NCI-H146 treated with DMSO at 0.1 percent for 48 hours (cell line): ENCODE measurements around the gene PDE6H.

ENCODE experiments used
- DNase-seq: peaks from one replicate; lab custom pipeline; 2025; ENCODE audit not compliant: unreplicated experiment; lab: John Stamatoyannopoulos, UW

The PDE6H gene

DNA sequence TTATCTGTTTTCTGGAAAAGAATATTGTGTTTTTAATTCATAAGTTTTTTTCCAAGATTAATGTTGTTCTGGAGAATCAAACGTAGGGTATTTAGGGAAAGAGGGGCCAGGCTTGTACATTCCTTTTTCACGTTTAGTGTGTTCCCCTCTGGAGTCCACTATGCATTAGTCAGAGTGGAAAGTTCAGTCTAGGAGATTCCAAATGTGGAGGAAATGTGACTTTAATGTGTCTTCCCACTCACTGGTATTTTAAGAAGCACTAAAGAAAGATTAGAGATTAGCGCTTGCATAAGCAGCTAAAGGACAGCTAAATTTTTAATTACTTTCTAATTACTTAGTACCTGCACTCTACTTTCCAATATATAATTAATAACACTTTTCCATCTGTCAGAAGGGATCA lies 4.4 kb upstream of the PDE6H start:
- DNase-seq = no peak

DNA sequence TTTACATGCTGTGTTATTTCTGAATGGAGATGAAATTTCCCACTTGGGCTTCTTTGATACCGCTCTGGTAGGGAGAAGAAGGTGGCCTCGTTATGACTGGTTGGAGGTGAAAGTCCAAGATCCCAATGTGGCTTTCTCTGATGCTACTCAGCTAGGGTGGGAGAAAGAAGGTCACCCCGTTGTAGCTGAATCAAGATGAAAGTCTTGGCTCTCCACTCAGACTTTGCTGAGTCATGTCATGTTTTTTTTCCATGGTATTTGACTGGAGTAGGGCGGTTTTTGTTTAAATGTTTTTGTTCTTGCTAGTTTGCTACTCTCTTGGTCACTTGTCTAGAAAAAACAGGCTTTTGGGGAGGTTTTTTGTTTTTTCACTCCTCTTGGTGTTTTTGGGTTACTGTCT lies 2.4 kb upstream of the PDE6H start:
- DNase-seq = no peak

DNA sequence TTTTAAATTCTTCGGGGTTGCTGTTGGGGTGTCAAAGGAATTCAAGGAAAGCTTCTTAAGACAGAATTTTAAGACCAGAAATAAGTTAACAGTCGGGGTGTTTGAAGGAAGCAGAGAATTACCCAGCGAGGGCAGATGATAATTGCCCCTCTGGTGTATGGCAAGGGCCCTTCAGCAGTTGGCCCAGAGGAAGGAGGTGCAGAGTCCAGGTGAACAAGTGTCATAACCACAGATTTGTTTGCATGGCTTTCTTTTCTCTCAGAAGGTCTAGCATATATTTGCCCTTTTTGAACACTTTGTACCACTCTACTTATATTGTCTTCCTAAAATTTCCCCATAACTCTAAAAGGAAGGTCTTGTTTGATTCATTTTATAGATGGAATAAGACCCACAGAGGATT lies 1.8 kb downstream of the PDE6H start:
- no peak for DNase-seq

DNA sequence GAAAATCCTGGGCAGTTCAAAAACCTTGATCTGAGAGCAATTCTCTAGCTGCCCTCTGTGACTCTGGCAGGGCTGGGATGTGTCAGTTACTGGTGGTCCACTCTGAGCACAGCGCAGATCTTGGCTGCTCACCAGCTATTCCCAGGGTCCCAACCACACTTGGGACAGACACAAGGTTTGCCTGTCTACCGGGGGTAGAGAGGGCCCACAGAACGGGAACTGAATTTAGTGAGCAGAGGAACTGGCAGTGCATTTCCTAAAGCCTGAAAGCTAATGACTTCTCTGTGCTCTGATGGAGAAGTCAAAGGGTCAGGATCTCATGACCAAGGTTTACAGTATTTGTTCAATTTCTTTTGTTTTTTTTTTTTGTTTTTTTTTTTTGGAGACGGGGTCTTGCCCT lies 2.6 kb downstream of the PDE6H start:
- DNase-seq = no peak

DNA sequence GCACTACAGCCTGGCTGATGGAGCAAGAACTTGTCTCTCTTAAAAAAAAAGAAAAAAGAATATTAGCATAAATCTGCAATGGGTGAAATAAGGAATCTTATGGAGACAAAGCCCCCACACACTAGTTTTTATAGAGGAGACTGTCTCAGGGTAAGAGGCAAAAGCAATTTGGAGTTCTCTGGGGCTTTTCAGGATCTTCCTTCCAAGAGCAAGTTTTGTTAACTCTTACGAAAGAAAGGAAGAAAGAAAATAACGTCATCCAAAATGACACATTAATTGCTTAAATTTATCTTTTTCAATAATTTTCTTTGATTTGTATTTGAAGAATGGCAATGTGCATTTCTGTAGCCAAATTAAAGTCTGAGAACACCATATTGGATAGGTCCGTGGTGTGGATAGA lies 3.8 kb downstream of the PDE6H start:
- no peak for DNase-seq

DNA sequence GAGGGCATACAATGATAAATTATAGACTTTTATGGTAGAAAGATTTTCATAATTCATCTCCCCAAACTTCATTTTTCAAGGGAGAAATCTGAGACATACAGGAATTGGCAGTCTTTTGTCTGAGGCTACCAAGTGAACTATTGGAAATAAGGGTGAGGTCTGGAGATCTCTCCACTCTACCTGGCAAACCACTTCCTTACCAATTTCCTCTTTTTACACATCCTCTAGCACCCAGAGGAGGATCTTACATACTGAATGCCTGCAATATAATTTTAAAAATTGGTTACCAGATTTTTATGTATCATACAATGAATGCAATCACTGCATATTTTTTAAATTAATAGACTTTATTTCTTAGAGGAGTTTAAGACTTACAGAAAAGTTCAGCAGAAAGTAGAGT lies 6.6 kb downstream of the PDE6H start:
- DNase-seq = no peak

DNA sequence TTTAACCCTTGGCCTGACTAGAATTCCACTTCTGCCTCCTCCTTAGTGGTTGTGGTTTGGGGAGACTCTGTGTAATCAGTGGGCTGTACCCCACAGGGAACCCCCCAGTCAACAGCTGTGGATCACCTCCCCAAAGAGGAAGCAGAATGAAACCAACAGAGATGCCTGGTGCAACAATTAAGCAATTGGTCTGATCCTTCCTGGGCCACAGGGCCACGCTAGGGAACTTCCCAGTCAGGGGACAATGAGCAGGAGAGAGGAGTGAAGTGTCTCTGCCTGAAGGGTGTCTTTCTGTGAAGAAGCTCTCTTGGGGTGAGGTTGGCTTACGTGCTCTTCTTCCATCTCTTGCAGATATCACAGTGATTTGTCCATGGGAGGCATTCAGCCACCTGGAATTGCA lies 8.2 kb downstream of the PDE6H start:
- DNase-seq = no peak

DNA sequence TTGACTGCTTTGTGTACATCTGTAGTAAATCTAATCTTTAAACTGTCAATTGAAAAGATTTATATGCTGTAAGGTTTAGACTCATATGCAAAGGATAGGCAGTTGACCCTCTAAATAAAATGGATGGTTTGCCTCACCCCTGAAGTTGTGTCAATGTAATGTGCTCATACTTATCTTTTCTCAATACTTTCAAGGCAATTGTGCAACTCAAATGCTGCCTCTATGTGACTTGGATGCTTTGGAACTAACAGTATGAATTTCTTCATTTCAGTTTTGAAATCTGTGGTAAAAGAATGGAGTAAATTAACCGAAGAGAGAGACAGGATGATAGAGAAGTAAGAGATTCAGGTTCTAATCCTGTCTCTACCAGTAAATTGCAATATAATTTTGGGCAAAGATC lies 9.7 kb downstream of the PDE6H start:
- no peak for DNase-seq

DNA sequence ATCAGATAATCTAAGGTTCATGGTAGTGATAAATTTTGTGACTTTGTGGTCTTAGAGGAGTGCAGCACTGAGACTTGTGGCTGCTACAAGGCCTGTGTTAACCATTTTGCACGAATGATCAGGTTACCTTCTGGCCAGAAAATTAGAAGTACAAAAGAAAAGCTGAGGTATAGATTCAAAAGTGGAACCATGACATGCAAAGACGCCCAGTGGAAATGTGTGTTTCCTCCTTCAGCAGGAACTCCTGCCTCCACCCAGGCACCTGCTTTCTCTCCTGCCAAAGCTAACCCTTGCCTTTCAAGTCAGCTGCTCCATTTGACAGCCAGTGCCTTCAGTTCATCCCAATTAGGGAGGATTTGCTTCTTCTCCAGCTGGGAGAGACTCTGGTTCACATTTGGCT lies 10.1 kb downstream of the PDE6H start:
- DNase-seq = no peak

DNA sequence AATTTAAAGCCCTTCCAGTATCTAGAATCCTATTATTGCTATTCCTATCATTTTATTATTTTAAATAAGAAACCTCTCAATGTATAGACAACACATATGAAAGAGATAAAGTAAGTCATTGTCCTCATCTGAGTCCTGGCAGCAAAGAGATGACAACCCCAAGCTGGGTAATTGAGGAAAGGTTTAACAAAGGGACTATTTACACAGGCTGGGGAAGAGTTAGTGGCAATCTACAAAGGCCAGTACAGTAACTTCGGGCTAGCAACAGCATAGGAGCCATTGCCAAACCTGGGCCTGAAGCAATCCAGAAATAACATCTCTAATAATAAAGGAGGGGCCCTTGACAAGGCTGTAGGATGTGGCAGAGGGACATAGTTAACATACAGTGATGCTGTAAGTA lies 11.2 kb downstream of the PDE6H start:
- no peak for DNase-seq

DNA sequence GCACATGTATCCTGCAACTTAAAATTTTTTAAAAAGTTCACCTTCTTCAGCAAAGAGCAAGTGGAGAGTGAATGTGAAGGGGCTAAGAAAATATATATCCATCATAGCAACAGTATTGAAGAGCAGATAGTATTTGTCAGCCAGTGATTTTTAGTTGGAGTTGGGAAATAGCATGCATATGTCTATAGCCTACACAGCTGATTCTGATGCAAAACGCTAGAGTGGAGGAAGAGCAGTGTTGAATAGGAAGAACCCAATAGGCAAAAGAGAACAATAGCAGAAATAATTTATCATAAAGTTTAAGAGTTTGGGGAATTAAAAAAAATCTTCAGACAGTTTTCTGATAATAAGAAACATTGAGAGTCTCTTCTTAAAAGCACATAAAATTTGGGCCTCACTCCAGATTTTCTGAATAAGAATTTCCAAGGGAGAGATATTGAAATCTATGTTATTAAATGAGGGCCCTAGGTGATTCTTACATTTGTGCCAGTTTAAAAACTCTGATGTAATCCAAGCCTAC lies 12.0 kb downstream of the PDE6H start:
- DNase-seq = no peak

DNA sequence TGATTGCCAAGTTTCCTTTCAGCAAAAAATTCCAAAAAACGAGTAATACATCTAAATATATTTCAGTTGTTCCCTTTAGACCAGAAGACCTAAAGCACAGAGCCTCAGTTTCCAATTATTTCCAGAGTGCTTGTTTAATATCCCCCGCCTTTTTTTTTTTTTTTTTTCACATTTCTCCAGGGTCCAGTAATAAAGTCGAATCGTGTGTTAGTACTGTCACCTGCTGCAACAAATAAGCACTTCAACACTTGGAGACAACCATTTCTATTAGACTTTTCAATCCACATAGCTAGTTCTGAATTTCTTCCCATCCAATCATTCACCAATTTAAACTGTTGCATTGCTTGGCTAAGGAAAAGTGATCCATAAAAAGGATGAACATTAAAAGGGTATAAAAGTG lies 13.6 kb downstream of the PDE6H start:
- no peak for DNase-seq

DNA sequence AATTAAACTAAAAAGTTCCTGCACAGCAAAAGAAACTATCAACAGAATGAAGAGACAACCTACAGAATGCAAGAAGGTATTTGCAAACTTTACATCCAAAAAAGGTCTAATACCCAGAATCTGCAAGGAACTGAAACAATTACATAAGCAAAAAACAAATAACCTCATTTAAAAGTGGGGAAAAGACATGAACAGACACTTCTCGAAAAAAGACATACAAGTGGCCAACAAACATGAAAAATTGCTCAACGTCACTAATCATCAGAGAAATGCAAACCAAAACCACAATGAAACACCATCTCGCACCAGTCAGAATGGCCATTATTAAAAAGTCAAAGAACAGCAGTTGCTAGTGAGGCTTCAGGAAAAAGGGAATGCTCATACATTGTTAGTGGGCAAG lies 15.2 kb downstream of the PDE6H start:
- DNase-seq = no peak

DNA sequence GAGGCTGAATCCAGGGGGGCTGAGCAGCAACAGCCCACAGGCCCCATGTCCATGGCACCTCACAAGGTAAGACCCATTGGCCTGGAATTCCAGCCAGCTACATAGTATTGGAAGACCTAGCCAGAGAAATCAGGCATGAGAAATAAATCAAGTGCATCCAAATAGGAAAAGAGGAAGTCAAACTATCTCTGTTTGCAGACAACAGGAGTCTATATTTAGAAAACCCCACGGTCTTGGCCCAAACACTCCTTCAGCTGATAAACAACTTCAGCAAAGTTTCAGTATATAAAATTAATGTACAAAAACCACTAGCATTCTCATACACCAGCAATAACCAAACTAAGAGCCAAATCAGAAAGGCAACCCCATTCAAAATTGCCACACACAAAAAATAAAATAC lies 16.9 kb downstream of the PDE6H start:
- DNase-seq = no peak

DNA sequence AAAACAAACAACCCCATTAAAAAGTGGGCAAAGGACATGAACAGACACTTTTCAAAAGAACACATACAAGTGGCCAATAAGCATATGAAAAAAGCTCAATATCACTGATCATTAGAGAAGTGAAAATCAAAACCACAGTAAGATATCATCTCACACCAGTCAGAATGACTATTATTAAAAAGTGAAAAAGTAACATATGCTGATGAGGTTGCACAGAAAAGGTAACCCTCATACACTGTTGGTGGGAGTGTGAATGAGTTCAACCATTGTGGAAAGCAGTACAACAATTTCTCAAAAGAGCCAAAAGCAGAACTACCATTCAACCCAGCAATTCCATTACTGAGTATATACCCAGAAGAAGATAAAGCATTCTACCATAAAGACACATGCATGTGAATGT lies 18.2 kb downstream of the PDE6H start:
- no peak for DNase-seq

DNA sequence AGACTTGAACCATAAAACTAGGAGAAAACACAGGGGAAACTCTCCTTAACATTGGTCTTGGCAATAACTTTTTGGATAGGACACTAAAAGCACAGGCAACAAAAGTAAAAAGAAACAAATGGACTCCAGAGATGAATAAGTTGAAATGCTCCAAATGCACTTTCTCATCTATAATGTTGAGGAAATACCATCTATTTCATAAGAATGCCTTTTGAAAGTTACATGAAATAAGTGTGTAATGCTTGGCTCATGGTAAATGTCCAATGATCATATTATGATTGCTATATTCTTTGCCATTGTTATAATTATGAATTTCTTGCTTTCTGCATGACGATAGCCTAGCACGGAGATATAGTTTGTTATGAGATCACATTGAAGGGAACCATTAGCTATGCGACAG lies 19.8 kb downstream of the PDE6H start:
- no peak for DNase-seq

DNA sequence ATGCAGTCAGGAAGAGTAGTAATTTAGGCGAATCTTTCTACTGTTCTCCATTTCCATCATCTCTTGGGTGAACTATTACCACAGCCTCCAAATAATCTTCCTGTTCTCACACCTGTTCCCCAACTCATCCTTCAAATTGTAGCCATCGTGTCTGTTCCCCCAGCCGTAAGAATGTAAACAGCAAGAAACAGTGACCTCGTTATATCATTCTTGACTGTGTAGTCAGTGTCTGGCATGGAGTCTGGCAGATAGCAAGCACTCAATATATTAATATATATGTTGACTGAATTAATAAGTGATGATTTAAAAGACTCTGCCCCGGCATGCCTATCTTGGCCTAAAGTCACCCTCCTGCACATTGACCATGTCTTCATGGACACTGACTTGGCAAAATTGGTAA lies 20.3 kb downstream of the PDE6H start:
- no peak for DNase-seq

DNA sequence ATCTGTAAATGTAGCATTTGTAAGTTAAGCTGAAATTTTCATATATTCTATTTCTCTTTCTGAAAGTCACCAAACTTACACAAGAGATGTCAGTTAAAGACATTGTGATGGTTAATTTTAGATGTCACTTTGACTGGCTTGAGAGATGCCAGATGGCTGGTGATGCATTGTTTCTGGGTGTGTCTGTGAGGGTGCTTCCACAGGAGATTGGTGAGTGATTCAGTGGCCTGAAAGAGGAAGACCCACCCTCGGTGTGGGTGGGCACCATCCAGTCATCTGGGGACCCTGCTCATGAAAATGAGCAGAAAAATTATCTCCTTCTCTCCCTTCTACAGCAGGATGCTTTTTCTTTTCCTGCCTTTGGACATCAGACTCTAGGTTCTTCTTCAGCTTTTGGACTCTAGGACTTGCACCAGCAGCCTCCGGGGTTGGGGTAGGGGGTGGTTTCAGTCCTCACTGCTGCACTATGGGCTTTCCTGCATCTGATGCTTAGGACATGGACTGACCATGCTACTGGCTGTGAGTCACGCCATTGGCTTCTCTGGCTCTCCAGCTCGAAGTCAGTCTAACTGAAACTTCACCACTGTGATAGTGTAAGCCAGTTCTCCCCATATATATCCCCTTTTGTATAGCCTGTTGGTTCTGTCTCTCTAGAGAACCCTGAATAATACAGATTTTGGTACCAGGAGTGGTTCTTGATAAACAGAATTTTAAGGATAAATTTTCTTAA lies 20.9 kb downstream of the PDE6H start:
- no peak for DNase-seq

DNA sequence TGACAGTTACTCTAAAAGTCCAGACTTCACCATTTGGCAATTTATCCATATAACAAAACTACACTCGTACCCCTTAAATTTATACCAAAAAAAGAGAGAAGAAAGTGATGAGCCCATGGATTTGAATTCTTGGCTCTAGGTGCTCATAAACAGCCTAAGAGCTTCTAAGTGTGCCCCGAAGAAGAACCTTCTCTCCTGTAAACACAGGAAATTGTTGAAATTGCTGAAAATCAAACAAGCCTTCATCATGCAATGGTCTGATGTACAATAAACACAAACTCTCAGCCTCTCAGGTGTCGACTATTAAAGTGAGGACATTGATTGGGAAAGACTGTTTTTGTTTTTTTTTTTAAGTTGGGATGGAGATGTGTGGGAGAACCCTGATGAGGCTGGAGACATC lies 21.8 kb downstream of the PDE6H start:
- DNase-seq = no peak

DNA sequence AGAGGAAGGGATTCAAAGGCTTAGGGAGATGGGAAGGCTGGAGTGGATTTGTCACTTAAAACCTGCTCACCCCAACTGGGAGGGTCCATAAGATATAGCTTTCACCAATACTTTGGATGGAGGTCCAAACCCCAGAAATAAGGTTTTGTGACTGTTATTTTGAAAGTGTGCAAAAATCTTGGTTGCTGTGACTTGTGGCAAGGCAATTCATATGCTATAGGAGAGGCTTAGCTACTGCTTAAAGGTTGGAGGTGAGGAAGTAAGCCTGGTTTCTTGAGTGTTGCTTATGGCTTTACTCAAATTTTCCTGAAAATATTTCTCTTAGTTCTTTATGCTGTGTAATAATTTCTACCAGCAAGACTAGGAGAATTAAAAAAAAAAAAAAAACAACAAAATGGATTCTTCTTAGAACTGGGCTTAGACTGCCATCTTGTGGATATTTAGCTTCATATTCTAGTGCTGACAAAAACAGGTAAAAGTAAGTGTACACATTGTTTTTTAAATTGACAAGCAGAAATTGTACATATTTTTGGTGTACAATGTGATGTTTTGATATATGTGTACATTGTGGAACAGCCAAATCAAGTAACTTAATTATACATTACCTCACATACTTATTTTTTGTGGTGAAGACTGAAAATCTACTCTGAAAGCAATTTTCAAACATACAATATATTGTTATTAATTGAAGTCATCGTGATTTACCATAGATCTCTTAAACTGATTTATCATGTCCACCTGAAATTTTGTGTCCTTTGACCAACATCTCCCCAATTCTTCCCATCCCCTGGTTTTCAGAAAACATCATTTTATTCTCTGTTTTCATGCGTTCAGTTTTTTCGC lies 23.0 kb downstream of the PDE6H start:
- DNase-seq = peak; percentile 28

DNA sequence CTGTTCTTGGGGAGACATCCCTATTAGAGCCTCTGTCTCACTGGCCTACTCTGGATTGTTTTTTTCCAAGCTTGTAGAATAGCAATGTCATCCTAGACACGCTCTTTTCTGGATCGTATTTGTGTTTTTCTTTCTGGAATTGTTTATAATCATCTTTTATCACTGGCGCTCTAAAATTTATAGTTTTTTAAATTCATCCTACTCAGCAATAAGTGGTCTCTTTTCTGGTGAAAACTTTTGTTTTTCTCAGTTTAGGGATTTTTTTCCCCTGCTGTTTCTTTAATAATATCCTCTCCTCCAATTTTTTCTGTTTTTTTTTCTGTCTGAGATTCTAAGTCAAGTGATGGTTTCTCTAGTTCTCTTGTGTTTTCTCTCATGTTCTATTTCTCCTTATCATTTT lies 25.2 kb downstream of the PDE6H start:
- no peak for DNase-seq

DNA sequence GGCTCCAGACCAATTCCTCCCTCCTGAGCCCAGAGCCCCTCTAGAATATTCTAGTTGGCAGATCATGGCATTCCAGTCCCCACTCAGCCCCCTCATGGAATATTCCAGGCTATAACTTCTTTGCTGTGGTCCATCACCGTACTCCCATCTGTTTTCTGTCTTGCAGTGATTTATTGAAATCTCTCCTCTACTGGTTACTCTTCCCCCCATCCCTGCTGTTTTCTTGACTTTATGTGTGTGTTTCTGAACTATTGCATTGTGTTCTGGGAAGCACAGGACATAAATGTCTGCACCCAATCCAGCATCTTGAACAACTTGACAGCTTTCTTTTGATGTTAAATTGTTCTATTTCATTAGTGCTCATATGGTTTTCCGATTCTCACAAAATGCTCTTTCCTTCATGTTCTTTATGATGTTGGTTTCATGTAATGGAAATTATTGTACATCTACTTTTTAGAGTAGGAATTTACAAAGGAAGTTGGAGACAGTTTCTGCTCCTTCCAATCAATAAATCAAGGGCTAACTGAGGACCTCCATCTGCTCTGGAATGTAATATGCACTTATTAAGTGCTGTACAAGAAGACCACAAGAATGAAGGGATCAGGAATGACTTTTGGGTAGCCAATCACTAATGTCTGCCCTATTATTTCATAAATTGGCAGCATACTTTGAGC lies 26.3 kb downstream of the PDE6H start:
- DNase-seq = no peak
